Natural killer cell (primary cell): ENCODE data around the gene NEDD4L. TPM values are rescaled to one million over a fixed set of nuclear protein-coding genes. Genes with fewer than 3 reads are reported as not detected.

Experiments
- ATAC-seq, 3 donors: fragments of 150-1000 bp in 2 of 3; fragments of 200-7000 bp in 1 of 3; cut with Tn5 transposase; 1 replicate in 1 of 3; 2 replicates in 2 of 3; pipeline ENCODE4 v1.10.0; 2021; ENCODE audit warnings: mild to moderate bottlenecking in 2 of 3, moderate library complexity in 2 of 3
- DNase-seq, 2 donors: peaks; one replicate each; pipeline versions ENCODE4 v3.0.0 to v3.0.0-alpha.2; 2013 to 2021; ENCODE audit warnings: mixed read lengths in 1 of 2
- H3K27ac ChIP-seq: one replicate; pipeline ENCODE4 v1.5.1; 2013; ENCODE audit warnings: mild to moderate bottlenecking, low read length
- H3K27me3 ChIP-seq: one replicate; pipeline ENCODE4 v1.6.1; 2013; ENCODE audit warnings: low read length; ENCODE audit not compliant: control insufficient read depth, insufficient read depth
- H3K36me3 ChIP-seq: one replicate; pipeline ENCODE4 v1.6.1; 2013; ENCODE audit warnings: low read length; ENCODE audit not compliant: control insufficient read depth, insufficient read depth
- H3K4me1 ChIP-seq: one replicate; pipeline ENCODE4 v1.6.1; 2013; ENCODE audit warnings: low read length; ENCODE audit not compliant: control insufficient read depth, insufficient read depth
- H3K4me3 ChIP-seq: one replicate; pipeline ENCODE4 v1.5.1; 2013; ENCODE audit warnings: low read length
- H3K9me3 ChIP-seq: one replicate; pipeline ENCODE4 v1.6.1; 2013; ENCODE audit warnings: low read length; ENCODE audit not compliant: control insufficient read depth, insufficient read depth
- H3K27ac Mint-ChIP-seq, 2 donors: one replicate each; pipeline ENCODE4 v1.8.0; 2022; ENCODE audit warnings: mild to moderate bottlenecking in 2 of 2, mixed read lengths in 2 of 2, moderate library complexity in 1 of 2
- H3K27me3 Mint-ChIP-seq, 2 donors: one replicate each; pipeline ENCODE4 v1.8.0; 2022; ENCODE audit warnings: low read depth in 2 of 2, mixed read lengths in 2 of 2
- H3K36me3 Mint-ChIP-seq: one replicate; pipeline ENCODE4 v1.8.0; 2022; ENCODE audit warnings: mixed read lengths
- H3K4me1 Mint-ChIP-seq, 2 donors: one replicate each; pipeline ENCODE4 v1.8.0; 2022; ENCODE audit warnings: mixed read lengths in 2 of 2
- H3K4me3 Mint-ChIP-seq: one replicate; pipeline ENCODE4 v1.8.0; 2022; ENCODE audit warnings: mild to moderate bottlenecking, moderate library complexity, mixed read lengths
- H3K9me3 Mint-ChIP-seq, 2 donors: one replicate each; pipeline ENCODE4 v1.8.0; 2022; ENCODE audit warnings: mixed read lengths in 2 of 2
- CTCF ChIP-seq: fragments of 200-600 bp; IDR thresholded peaks from one replicate; pipeline ENCODE4 v1.8.0; 2022; ENCODE audit warnings: antibody characterized with exemption
- WGBS: methylation state at CpG from one replicate; pipeline ENCODE4 v1.1.7; 2013; ENCODE audit warnings: missing lambda C conversion rate; ENCODE audit not compliant: insufficient coverage; 5-methylcytosine and 5-hydroxymethylcytosine counted together
- intact Hi-C: fragments of 100-400 bp; cut with micrococcal nuclease; formaldehyde crosslinking; loops from one replicate; pipeline ENCODE4 v1.14.2; 2022
- total RNA-seq, 4 donors: library from RNA; stranded (reverse); fragments of 120-200 nt in 1 of 4; gene quantifications; one replicate each; pipeline versions ENCODE4 v1.2.3 to v1.2.4, GENCODE V29; 2013 to 2022

The NEDD4L gene
- total RNA-seq, 3 donors from 2014 or later (not counting 1 experiment from before 2014, with no cell fraction given), result 3.4 to 15.3 (median 14.3) TPM

GRCh38 chr18:58275176-58275575, 231.2 kb downstream of the NEDD4L start:
- Histone ChIP-seq H3K36me3 (no peaks in the 10 kb centered on the region), H3K9me3 (no peaks in the 10 kb centered on the region), H3K27ac (no peak overlapping the region), H3K27me3 (no peaks in the 10 kb centered on the region), H3K4me1 (no peaks in the 10 kb centered on the region), H3K4me3 (no peak overlapping the region)
- no peak for ATAC-seq
- Mint-ChIP-seq H3K27me3 (peaks cover 0 to 14% of the 10 kb centered on the region in 2 donors), H3K9me3 (no peaks in the 10 kb centered on the region), H3K27ac (no peak overlapping the region), H3K4me3 (no peak overlapping the region), H3K36me3 (no peaks in the 10 kb centered on the region), H3K4me1 (peaks cover 0 to 9% of the 10 kb centered on the region in 2 donors)
- no peak for TF ChIP-seq CTCF
- intact Hi-C loops, result no loop called here
- no peak for DNase-seq
- no CpG with 5 or more reads among the region's 1 CpG for WGBS

GRCh38 chr18:58276789-58277739, 233.0 kb downstream of the NEDD4L start:
- no peaks in the 10 kb centered on the region for H3K36me3 ChIP-seq
- no peak overlapping the region for H3K27ac Mint-ChIP-seq
- H3K4me3 Mint-ChIP-seq, result no peak overlapping the region
- no peak for DNase-seq
- TF ChIP-seq CTCF, result no peak
- H3K4me1 Mint-ChIP-seq, result peaks cover 0 to 9% of the 10 kb centered on the region in 2 donors
- H3K27ac ChIP-seq, result no peak overlapping the region
- intact Hi-C loops, result no loop called here
- peaks cover 0 to 14% of the 10 kb centered on the region in 2 donors for H3K27me3 Mint-ChIP-seq
- no peak overlapping the region for H3K4me3 ChIP-seq
- no peaks in the 10 kb centered on the region for H3K4me1 ChIP-seq
- no peak for ATAC-seq
- 87% methylated on average over 9 of the region's 10 CpGs for WGBS
- H3K36me3 Mint-ChIP-seq, result no peaks in the 10 kb centered on the region
- H3K9me3 Mint-ChIP-seq, result no peaks in the 10 kb centered on the region
- H3K27me3 ChIP-seq, result no peaks in the 10 kb centered on the region
- no peaks in the 10 kb centered on the region for H3K9me3 ChIP-seq

- H3K36me3 ChIP-seq, result no peaks in the 10 kb centered on the region
- no peaks in the 10 kb centered on the region for H3K9me3 Mint-ChIP-seq
- H3K27ac ChIP-seq, result no peak overlapping the region
- no peaks in the 10 kb centered on the region for H3K4me1 ChIP-seq
- intact Hi-C loops, result no loop called here
- no peak for TF ChIP-seq CTCF
- H3K27me3 ChIP-seq, result no peaks in the 10 kb centered on the region
- H3K9me3 ChIP-seq, result no peaks in the 10 kb centered on the region
- no peaks in the 10 kb centered on the region for H3K4me1 Mint-ChIP-seq
- peaks cover 0 to 16% of the 10 kb centered on the region in 2 donors for H3K27me3 Mint-ChIP-seq
- no peak for ATAC-seq
- no peak overlapping the region for H3K27ac Mint-ChIP-seq
- no peaks in the 10 kb centered on the region for H3K36me3 Mint-ChIP-seq
- no peak for DNase-seq
- H3K4me3 Mint-ChIP-seq, result no peak overlapping the region
- 94% methylated on average over 6 of the region's 7 CpGs for WGBS
- H3K4me3 ChIP-seq, result no peak overlapping the region
Measured at GRCh38 chr18:58279504-58280175, 235.6 kb downstream of the NEDD4L start.
